ENCODE results near the gene PPAN.

The PPAN gene

GRCh38 chr19:10122045-10122444 lies 15.9 kb downstream of the PPAN start:
- DNase-seq (ENCODE audit: extremely low read depth, low read depth) = peak; percentile 20
- TF ChIP-seq, protein P1, sequence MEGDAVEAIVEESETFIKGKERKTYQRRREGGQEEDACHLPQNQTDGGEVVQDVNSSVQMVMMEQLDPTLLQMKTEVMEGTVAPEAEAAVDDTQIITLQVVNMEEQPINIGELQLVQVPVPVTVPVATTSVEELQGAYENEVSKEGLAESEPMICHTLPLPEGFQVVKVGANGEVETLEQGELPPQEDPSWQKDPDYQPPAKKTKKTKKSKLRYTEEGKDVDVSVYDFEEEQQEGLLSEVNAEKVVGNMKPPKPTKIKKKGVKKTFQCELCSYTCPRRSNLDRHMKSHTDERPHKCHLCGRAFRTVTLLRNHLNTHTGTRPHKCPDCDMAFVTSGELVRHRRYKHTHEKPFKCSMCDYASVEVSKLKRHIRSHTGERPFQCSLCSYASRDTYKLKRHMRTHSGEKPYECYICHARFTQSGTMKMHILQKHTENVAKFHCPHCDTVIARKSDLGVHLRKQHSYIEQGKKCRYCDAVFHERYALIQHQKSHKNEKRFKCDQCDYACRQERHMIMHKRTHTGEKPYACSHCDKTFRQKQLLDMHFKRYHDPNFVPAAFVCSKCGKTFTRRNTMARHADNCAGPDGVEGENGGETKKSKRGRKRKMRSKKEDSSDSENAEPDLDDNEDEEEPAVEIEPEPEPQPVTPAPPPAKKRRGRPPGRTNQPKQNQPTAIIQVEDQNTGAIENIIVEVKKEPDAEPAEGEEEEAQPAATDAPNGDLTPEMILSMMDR (IDR thresholded peaks at IDR 0.05; ENCODE audit: low read depth, low read length) = no peak

DNA sequence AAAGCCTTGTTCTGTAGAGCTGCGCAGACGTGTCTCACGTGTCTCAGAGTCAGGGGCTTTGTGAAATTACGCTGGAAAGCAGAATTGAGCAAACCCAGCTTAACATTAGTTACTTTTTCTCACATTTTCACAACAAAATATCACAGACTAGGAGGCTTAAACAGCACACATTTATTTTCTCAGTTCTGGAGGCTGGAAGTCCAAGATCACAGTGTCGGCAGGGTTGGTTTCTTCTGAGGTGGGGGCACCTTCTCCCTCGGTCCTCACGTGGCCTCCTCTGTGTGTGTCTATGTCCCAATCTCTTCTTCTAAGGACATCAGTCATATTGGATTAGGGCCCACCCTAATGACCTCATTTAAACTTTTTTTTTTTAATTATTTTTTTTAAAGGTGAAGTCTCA lies 18.3 kb downstream of the PPAN start:
- no peak for DNase-seq (ENCODE audit: extremely low read depth, low read depth)
- TF ChIP-seq, protein P1 (IDR thresholded peaks at IDR 0.05; ENCODE audit: low read depth, low read length) = no peak

GRCh38 chr19:10126213-10126639 lies 20.1 kb downstream of the PPAN start:
- TF ChIP-seq, protein P1 (IDR thresholded peaks at IDR 0.05; ENCODE audit: low read depth, low read length) = no peak
- no peak for DNase-seq (ENCODE audit: extremely low read depth, low read depth)

GRCh38 chr19:10132905-10133304 lies 26.7 kb downstream of the PPAN start:
- no peak for DNase-seq (ENCODE audit: extremely low read depth, low read depth)
- TF ChIP-seq, protein P1 (IDR thresholded peaks at IDR 0.05; ENCODE audit: low read depth, low read length) = no peak

DNA sequence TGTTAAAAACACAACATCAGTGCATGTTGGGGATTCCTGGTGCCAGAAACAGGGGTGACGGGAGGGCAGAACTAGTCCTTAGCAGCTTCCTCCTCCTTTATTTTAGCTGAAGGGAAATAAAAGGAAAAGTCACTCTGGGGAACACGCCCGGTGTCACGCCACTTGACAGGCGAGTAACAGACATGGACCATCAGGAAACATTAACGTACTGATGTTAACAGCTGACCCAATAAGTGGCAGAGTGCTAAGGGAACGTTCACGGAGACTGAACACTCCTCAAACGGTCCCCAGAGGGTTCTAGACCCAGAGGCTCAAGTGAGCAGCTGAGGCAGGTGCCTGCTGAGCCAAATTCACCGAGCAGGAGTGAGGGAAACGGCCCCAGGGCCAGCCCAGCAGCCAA lies 27.4 kb downstream of the PPAN start:
- no peak for DNase-seq (ENCODE audit: extremely low read depth, low read depth)

GRCh38 chr19:10134040-10134439 lies 27.9 kb downstream of the PPAN start:
- TF ChIP-seq, protein P1 (IDR thresholded peaks at IDR 0.05; ENCODE audit: low read depth, low read length) = no peak
- no peak for DNase-seq (ENCODE audit: extremely low read depth, low read depth)

More for the DNA sequence above, 27.4 kb downstream of the PPAN start:
- TF ChIP-seq, protein P1 (IDR thresholded peaks at IDR 0.05; ENCODE audit: low read depth, low read length) = no peak

DNA sequence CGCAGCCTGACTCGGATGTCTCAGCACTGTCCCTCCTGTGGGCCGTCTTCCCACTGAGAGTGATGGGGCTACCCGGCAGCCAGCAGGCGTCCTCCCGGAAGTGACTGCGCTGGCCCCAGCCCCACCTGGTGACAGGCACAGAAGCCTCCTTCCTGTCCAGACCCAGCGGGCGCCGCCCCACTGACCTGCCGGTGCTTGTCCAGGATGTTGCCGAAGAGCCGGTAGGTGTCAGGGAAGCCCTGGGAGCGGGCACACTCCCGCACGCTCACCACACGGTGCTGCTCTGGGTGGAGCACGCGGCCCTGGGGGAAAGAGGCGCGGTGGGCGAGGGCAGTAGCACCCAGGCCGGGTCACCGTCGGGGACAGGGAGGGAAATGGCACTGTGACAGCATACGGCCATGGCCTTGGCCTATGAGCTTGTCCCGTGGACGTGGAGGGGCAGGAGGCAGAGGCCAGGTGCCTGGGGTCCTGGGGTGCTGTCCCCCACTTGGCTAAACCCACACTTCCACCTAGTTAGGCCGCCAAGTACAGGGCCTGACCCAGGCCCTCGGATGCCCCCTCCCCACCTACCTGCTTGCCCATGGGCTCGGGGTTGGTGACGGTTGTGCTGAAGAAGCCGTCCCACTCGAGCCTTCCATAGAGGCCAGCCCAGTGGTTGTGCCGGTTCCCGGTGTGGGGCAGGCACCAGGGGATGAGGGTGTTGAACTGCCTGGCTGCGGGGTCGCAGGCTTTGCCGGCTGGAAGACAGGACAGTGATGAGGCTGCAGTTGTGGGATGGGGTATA lies 29.6 kb downstream of the PPAN start:
- TF ChIP-seq, protein P1 (IDR thresholded peaks at IDR 0.05; ENCODE audit: low read depth, low read length) = no peak

More for the DNA sequence above, 29.6 kb downstream of the PPAN start:
- DNase-seq (ENCODE audit: extremely low read depth, low read depth) = no peak
